HG03103 (cell line): ENCODE measurements around the gene ZNF646.
"Not testable (repeated sequence)": the region's sequence is repeated elsewhere in the genome, so short reads cannot be mapped to it uniquely, and the experiment has no call there.

Experiments
- ATAC-seq: cut with Tn5 transposase; IDR thresholded peaks from one replicate; pipeline ENCODE4 v1.9.1; 2021; ENCODE audit warnings: low read depth; ENCODE audit not compliant: unreplicated experiment

The ZNF646 gene

GRCh38 chr16:31083081-31083480 lies 8.9 kb downstream of the ZNF646 start:
- ATAC-seq: no peak

- ATAC-seq: no peak
Observed at GRCh38 chr16:31083556-31083955, 9.3 kb downstream of the ZNF646 start.

DNA sequence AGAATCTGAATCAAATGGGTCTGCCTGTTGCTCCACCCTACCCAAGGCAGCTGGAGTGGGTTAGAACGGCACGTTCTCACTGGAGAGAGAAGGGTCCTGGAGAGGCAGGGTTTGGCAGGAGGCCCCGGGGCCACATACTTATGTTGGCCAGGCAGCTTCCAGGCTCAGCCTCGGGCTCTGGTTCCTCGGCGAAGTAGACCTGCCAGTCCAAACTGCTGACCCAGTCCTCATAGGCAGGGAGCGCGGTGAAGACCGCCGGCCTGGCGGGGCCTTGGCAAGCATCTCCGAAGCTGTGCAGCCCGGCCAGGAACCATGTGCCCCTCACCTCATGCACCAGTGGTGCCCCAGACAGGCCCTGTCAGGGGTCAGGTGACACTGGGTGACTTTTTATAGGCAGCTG lies 9.8 kb downstream of the ZNF646 start:
- ATAC-seq: no peak

DNA sequence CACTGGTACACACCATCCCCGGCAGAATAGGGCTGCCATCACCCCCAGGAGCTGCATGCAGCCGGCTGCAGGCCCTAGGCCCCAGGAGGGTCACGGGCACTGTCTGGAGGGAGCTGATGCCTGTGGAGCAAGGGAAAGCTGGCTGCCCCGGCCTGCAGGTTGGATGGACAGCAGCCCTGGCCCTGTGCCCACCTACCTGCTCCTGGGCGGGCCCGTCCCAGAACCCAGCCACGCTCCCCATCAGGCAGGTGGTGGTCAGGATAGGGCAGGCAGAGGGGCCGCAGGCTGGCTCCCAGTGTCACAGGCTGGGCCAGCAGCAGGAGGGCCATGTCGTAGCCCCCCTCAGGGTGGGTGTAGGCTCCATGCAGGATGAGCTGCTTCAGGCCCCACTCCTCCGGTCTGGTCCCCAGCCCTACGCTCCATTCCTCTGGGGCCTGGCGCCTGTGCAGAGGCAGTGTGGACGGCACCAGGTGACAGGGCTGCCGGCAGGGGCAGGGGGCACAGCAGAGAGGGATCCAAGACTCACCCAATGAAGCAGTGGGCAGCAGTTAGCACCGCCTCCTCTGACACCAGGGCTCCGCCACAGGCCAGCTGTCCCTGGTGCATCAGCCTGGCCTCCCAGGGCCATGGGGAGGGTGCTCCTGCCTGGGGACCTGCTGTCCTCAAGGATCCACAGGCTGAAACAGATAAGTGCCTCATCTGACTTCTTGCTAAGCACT lies 10.5 kb downstream of the ZNF646 start:
- ATAC-seq: no peak

DNA sequence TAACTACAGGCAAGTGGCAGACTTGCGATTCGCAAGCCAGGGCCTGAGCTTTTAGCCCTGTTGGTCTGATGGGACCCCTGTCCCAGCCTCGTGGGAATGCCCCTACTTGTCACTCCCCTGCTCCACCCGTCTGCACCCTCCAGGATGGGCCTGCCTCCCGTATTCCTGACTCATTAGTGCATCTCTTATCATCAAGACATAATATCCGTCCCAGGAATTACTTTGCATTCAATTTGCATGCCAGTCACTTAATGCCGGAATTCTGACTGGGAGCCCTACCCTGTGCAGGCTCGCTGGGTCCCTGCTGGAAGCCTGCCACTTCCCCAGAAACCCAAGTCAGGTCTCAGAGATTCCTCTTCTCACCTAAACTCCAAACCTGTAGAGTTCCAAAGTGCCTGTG lies 11.2 kb downstream of the ZNF646 start:
- ATAC-seq: no peak

DNA sequence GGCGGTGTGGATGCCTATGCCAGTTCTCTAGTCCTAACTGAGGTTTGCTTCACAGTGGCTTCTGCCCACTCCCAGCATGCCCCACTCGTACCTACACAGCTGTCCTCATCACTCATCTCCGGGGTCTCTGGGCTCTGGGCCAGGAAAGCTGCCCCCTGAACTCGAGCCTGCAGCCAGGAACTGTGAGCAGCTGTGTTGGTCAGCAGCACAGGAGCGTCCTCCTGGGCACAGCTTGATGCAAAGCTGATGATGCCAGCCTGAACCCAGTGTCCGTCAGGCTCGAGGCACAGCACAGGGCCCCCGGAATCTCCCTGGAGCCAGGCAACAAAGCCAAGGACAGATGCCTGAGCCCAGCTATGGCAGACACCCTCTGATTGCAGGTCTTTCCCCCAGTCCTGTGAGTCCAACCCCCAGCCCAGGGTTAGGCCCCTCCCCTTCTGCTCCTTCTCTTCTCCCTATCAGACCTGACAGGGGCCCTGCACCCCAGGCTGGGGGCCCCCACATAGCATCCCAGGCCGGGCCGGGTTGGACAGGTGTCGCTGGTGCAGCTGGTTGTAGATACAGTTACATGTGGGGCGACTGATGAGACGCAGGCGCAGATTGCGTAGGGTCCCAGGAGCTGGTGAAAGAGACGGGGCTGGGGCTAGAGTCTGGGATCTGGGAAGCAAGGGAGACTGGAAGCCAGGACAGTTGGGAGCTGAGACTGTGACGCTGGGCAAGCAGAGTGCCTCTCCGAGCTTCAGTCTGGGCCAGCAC lies 11.8 kb downstream of the ZNF646 start:
- ATAC-seq: no peak

DNA sequence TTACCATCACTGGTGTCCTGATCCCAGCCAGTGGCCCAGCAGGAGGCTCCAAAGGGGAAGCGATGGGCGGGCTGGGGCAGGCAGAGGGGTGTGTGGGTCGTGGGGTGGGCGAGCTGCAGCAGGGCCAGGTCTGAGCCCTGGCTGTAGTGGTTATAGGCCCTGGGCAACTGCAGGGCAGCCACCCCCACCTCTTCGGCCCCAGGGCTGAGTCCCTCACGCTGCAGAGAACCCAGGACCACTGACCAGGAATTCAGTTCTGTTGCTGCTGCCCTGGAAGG lies 12.3 kb downstream of the ZNF646 start:
- ATAC-seq: no peak

- no peak for ATAC-seq
Observed at GRCh38 chr16:31087481-31087880, 13.3 kb downstream of the ZNF646 start.

- no peak for ATAC-seq
Observed at GRCh38 chr16:31087971-31088370, 13.7 kb downstream of the ZNF646 start.

DNA sequence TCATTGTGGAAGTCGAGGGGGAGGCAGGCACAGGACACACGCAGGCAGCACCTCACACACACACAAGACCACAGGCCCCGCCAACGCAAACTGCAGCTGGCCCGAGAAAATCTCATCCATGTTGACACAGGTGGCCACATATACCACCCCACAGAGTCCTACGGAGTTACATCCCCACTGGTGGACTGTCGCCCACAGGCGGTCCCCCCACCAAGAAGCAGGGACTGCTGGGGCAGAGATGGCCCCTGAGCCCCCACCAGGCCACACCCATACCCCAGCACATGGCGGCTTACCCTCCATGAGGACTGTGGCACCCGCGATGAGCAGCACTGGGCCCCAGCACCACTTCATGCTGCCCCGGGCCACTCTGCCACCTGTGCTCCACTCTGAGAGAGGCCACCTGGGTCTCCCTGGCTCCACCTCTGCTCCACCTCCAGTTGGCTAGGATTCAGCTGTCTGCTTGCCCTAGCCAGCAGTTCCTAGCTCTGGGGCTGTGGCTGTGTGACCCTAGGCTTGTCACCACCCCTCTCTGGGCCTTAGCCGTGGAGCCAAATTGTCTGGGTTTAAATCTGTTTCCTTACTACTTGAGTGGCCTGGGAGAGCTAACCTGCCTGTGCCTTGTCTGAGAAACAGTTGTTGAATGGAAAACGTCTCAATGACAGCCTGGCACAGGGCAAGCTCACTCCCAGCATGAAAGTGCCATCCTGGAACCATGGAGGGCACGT lies 14.4 kb downstream of the ZNF646 start, which contains the start of gene PRSS53:
Gene PRSS53 (minus strand): TSS at position 485 of the 725 bp plus-strand sequence. CDS start 134 bp downstream, at position 351.
- ATAC-seq: no peak

DNA sequence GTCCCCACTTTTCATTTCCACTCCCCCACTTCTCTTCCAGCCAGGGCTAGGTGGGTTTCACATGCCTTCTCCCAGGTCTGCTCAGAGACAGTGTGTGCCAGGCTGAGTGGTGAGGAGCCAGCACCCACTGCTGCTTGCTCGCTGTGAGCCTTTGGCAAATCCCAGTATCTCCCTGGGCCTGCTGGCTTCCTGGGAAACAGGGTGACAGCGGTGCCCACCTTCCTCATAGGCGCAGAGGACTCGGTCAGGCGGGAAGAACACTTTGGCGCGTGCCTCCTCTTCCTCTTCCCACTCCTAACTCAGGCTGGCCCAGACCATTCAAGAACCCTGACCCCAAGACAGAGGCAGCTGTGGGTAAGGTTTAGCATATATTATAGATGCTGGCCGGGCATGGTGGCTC lies 15.0 kb downstream of the ZNF646 start:
- no peak for ATAC-seq

DNA sequence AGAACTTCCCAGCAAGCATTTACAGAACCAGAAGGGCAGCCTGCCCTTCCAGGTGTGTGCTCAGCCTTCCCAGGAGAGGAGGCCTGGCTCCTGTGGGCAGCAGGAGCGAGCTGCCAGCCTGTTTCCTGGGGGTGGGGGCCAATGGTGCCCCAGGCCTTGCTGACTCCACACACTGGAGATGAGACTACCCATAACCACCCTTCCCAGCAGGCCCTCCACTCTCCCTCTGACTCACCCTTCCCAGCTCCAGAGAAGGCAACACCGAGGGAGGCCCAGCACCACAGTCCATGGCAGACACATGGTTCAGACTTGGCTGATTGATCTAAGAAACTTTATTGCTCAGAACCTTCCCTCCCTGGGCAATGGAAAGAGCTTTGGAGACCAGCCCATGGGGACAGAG lies 16.3 kb downstream of the ZNF646 start:
- no peak for ATAC-seq

GRCh38 chr16:31092330-31092729 lies 18.1 kb downstream of the ZNF646 start:
- ATAC-seq: no peak

- ATAC-seq: no peak
Observed at GRCh38 chr16:31093132-31093703, 19.0 kb downstream of the ZNF646 start.

DNA sequence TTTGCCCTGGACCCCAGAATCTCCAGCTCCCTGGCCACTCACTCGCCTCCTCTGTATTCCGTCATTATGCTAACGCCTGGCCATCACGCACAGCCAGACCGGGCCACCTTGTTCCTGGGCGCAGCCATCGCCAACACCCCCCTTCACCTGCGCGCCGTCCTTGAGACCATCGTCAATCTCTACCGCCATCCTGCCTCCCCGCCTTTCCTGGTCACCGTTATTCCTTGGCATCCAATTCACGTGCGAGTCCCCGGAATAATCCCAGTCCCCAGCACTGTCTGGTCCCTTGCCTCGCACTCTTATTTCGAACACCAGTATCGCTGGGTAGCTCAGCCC lies 19.8 kb downstream of the ZNF646 start:
- ATAC-seq: no peak

GRCh38 chr16:31094424-31095120 lies 20.4 kb downstream of the ZNF646 start, which contains the start of gene VKORC1:
TSS of gene VKORC1 (minus strand) at chr16:31094797. CDS start at chr16:31094729, 68 bp downstream.
- ATAC-seq: peak; percentile 84

GRCh38 chr16:31099860-31100638 lies 25.8 kb downstream of the ZNF646 start:
- ATAC-seq: no peak

DNA sequence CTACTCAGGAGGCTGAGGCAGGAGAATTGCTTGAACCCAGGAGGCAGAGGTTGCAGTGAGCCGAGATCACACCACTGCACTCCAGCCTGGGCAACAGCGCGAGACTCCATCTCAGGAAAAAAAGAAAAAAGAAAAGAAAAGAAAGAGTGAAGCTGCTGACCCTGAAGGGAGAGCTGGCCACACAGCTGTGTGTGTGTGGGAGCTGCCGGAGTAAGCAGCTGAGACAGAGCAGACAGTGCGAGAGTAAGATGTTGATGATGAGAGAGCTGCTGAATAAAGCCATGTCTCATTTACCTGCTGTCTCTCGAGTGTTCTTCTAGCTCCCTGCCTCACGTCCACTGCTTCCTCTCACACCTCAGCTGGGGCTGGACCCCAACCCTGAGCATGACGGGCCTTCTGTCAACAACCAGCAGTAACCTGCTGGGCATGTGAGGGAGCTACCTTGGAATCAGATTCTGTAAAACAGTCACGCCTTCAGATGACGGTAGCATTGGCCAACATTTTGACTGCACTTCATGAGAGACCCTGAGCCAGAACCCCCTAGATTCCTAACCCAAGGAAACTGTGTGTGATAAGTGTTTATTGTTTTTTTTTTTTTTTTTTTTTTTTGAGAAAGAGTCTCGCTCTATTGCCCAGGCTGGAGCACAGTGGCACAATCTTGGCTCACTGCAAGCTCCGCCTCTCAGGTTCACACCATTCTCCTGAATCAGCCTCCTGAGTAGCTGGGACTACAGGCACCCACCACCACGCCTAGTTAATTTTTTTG lies 26.8 kb downstream of the ZNF646 start:
- not testable (repeated sequence) for ATAC-seq

DNA sequence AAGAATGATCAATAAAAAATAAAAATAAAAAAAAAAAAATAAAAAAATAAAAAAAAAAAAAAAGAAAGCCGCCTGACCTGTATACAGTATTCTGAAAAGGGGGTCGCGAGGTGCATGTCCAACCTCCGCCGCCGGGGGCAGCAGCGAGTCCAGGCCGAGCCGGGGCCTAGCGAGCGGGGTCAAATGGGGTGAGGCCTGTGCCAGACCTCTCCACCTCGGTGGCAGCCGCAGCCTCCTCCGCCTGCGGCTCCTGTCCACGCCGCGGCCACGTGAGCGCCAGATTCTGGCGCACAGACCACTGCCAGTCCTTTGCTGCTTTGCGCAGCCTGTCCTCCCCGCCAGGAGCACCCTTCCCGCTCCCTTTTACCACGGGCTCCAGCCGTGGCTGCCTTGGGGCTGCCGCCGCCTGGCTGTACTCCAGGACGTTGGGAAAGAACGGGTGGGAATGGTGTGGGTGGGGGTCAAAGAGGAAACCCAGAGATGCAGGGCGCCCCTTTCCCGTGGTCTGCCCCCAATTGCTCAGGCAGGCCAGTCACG lies 31.5 kb downstream of the ZNF646 start:
- peak; percentile 40 for ATAC-seq
